Ascending aorta (tissue), 2 donors: ENCODE data around the gene CACNA2D1. TPM values are rescaled to one million over a fixed set of nuclear protein-coding genes. Genes with fewer than 3 reads are reported as not detected.

Experiments
- DNase-seq, 2 donors: peaks; one replicate each; pipeline ENCODE4 v3.0.0-alpha.2; 2019; ENCODE audit warnings: low spot score in 2 of 2
- H3K27ac ChIP-seq, 2 donors: fragments of 200-600 bp; sonication (generic); one replicate each; pipeline ENCODE4 v1.5.1; 2016 to 2017; ENCODE audit warnings: mild to moderate bottlenecking in 1 of 2
- H3K27me3 ChIP-seq: fragments of 200-600 bp; sonication (generic); one replicate; pipeline ENCODE4 v1.5.1; 2017
- H3K36me3 ChIP-seq, 2 donors: fragments of 200-600 bp; sonication (generic); one replicate each; pipeline ENCODE4 v1.5.1; 2016
- H3K4me1 ChIP-seq, 2 donors: fragments of 200-600 bp; sonication (generic); one replicate each; pipeline ENCODE4 v1.5.1; 2016 to 2017; ENCODE audit warnings: mild to moderate bottlenecking in 1 of 2
- H3K4me3 ChIP-seq, 2 donors: fragments of 200-600 bp; sonication (generic); one replicate each; pipeline ENCODE4 v1.5.1; 2016 to 2017; ENCODE audit warnings: mild to moderate bottlenecking in 1 of 2
- H3K9me3 ChIP-seq, 2 donors: fragments of 200-600 bp; sonication (generic); one replicate each; pipeline ENCODE4 v1.5.1; 2016
- intact Hi-C: fragments of 100-400 bp; cut with DNase I; formaldehyde crosslinking; loops from one replicate; pipeline ENCODE4 v1.15.1; 2023
- total RNA-seq: library from RNA; depleted of rRNA; stranded (reverse); fragments of >200 nt; gene quantifications from one replicate; pipeline ENCODE4 v1.1.0, GENCODE V29; 2016
- TF ChIP-seq, protein P1 (sequence below), 3 experiments: fragments of 200-600 bp in 2 of 3; fragments of 450-650 bp in 1 of 3; sonication (generic) in 2 of 3; IDR thresholded peaks; one replicate each; pipeline ENCODE4 v1.5.1; 2016 to 2019; ENCODE audit warnings: antibody characterized with exemption in 3 of 3, mild to moderate bottlenecking in 1 of 3, moderate library complexity in 1 of 3

The CACNA2D1 gene
- total RNA-seq, 1 donor from 2014 or later, result 17.3 TPM

DNA sequence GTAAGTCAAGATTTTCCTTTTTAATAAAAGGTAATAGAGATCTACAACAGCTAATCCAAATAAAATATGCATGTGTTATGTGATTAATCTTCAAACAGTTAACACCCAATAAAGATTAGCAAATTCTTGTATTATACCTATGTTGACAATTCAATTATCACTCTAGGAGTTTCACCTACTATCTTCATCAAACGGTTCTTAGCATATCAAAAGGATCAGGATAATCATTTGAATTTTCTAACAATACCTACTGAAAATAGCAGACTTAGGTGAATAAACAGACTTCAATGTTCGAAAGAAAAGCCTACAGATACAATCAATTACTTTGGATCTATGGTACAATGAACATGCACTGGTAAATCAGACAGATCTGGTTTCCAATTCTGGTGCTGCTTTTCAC is 268.3 kb downstream of the CACNA2D1 start:
- TF ChIP-seq, protein P1, sequence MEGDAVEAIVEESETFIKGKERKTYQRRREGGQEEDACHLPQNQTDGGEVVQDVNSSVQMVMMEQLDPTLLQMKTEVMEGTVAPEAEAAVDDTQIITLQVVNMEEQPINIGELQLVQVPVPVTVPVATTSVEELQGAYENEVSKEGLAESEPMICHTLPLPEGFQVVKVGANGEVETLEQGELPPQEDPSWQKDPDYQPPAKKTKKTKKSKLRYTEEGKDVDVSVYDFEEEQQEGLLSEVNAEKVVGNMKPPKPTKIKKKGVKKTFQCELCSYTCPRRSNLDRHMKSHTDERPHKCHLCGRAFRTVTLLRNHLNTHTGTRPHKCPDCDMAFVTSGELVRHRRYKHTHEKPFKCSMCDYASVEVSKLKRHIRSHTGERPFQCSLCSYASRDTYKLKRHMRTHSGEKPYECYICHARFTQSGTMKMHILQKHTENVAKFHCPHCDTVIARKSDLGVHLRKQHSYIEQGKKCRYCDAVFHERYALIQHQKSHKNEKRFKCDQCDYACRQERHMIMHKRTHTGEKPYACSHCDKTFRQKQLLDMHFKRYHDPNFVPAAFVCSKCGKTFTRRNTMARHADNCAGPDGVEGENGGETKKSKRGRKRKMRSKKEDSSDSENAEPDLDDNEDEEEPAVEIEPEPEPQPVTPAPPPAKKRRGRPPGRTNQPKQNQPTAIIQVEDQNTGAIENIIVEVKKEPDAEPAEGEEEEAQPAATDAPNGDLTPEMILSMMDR (IDR thresholded peaks at IDR 0.05), result no peak
- no peak for DNase-seq
- Histone ChIP-seq H3K9me3 (no peaks in the 10 kb centered on the region), H3K4me1 (no peaks in the 10 kb centered on the region), H3K27ac (no peak overlapping the region), H3K27me3 (no peaks in the 10 kb centered on the region), H3K4me3 (no peak overlapping the region), H3K36me3 (no peaks in the 10 kb centered on the region)
- intact Hi-C loops, result no loop called here

DNA sequence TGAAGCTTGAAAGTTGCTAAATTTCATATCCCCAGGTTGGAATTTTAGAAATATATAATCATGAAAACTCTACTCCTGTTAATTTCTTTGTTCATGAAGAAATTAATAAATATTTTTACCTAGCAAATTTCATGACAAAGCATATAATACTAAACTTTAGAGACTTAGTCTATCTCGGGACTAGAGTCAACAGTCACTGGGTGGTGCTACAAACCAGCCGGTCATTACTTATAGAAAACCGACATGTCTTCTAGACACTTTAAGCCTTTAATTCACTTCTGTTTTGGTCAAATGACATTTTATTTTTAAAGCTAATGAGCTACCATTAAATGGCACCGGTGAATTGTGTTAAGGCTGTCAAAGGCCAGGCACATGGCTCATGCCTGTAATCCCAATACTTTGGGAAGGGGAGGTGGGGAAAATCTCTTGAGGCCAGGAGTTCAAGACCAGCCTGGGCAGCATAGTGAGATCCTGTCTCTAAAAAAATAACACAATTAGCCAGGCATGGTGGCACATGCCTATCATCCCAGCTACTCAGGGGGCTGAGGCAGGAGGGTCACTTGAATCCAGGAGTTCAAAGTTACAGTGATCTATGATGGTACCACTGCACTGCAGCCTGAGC is 270.1 kb downstream of the CACNA2D1 start:
- TF ChIP-seq, protein P1 (IDR thresholded peaks at IDR 0.05), result no peak
- no peak overlapping the region for H3K27ac ChIP-seq
- no peaks in the 10 kb centered on the region for H3K36me3 ChIP-seq
- no peaks in the 10 kb centered on the region for H3K9me3 ChIP-seq
- no peak overlapping the region for H3K4me3 ChIP-seq
- intact Hi-C loops, result no loop called here
- no peak for DNase-seq
- H3K27me3 ChIP-seq, result no peaks in the 10 kb centered on the region
- no peaks in the 10 kb centered on the region for H3K4me1 ChIP-seq

DNA sequence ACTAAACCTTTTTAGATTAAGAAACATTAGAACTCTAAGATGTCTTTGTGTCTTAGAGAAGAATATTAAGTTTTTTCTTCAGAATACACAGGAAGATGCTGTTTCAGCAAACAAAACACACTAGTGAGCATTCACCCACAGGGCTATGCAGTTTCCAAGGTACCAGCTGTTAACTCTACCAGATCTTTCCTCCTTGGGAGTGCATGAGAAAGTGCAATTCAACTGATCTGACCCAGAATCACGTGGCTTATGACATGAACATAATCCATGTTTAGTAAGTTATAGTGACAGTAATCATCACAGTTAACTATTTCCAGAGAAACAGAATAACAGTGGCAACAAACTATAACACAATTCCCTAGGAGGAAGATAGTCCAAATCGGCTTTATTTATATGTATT is 270.7 kb downstream of the CACNA2D1 start:
- H3K27me3 ChIP-seq, result no peaks in the 10 kb centered on the region
- DNase-seq, result no peak
- intact Hi-C loops, result no loop called here

DNA sequence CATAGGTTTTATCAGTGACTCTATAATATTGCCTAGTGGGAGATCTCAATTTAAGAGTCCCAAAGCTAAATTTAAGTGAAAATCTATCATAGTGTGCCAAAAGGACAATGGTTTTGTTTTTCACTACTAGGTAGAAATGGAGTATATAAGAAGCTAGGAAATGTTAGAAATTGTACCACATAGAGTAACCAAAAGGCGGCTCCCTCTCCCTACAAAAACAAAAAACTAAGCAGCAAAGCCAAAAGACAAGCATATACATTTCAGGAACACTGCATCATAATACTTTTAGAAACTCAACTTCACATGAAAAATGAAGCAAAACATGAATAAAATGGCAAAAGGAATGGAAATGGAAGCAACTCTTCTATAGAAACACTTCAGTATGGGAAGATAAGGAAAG is 271.6 kb downstream of the CACNA2D1 start:
- Histone ChIP-seq H3K9me3 (no peaks in the 10 kb centered on the region), H3K27ac (no peak overlapping the region), H3K27me3 (no peaks in the 10 kb centered on the region), H3K4me3 (no peak overlapping the region), H3K4me1 (no peaks in the 10 kb centered on the region), H3K36me3 (no peaks in the 10 kb centered on the region)
- intact Hi-C loops, result no loop called here
- no peak for DNase-seq
- TF ChIP-seq, protein P1 (IDR thresholded peaks at IDR 0.05), result no peak

More for the DNA sequence above, 270.7 kb downstream of the CACNA2D1 start:
- H3K36me3 ChIP-seq, result no peaks in the 10 kb centered on the region
- no peaks in the 10 kb centered on the region for H3K4me1 ChIP-seq
- H3K27ac ChIP-seq, result no peak overlapping the region
- TF ChIP-seq, protein P1 (IDR thresholded peaks at IDR 0.05), result no peak
- H3K9me3 ChIP-seq, result no peaks in the 10 kb centered on the region
- H3K4me3 ChIP-seq, result no peak overlapping the region

DNA sequence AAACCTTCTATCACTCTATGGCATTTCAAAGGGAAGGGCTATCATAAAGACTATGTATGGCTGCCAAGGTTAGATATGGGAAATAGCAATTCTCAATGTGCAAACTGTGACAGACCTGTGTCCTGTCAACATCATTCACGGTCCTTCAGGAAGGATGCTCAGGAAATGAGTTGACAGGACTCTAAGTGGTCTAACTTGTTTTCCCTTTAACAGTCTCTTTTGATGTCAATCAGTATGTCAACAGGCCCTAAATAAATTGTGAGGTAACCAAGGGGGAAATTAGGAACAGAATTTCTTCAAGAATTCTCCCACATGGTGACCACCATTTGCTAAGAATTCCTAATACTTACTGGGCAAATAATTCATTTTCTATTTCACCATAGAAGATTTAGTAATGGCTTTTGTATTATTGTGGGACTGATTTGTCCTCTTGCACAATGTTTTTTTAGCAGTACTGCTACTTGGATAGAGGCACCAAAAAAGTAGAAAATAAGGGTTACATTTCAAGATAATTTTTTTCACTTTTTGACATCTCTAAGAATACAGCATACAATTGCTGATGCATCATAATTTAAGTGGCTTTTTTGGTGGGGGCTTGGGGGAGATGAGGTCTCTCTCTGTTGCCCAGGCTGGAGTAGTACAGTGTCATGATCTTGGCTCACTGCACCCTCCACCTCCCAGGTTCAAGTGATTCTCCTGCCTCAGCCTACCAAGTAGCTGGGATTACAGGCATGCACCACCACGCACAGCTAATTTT is 275.8 kb downstream of the CACNA2D1 start:
- no peak for DNase-seq
- Histone ChIP-seq H3K4me1 (peaks cover 0 to 4% of the 10 kb centered on the region in 2 donors), H3K27ac (no peak overlapping the region), H3K27me3 (no peaks in the 10 kb centered on the region), H3K4me3 (no peak overlapping the region), H3K9me3 (no peaks in the 10 kb centered on the region), H3K36me3 (no peaks in the 10 kb centered on the region)
- TF ChIP-seq, protein P1 (IDR thresholded peaks at IDR 0.05), result no peak
- intact Hi-C loops, result loop anchor here (10.0 kb wide), 1 partner anchor 307 kb away; no protein-coding TSS in a partner anchor
